ENCODE data around the gene TRAPPC4.
A peak's percentile ranks its signal among the peaks of the same experiment; 100 is the strongest.
"Not testable (repeated sequence)": the region's sequence is repeated elsewhere in the genome, so short reads cannot be mapped to it uniquely, and the experiment has no call there.

Gene TRAPPC4

DNA sequence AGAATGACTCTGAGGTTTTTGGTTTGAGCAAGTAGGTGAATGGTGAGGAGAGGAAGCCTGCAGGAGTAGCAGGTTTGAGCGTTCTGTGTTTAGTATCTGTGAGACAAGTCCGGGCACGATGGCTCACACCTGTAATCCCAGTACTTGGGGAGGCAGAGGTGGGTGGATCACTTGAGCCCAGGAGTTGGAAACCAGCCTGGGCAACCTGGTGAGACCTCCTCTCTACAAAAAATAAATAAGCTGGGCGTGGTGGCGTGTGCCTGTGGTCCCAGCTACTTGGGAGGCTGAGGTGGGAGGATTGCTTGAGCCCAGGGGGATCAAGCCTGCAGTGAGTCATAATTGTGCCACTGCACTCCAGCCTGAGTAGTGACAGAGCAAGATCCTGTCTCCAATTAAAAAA lies 30.3 kb upstream of the TRAPPC4 start:
- no peak overlapping the region for H3K27ac ChIP-seq (ENCODE audit: insufficient read depth, low read depth, low read length, poor library complexity, severe bottlenecking)
- no peaks in the 10 kb centered on the region for H3K9me3 ChIP-seq (ENCODE audit: control insufficient read depth, low read length)
- H3K4me3 ChIP-seq (ENCODE audit: insufficient read depth, low read depth, low read length): no peak overlapping the region
- no peaks in the 10 kb centered on the region for H3K36me3 ChIP-seq (ENCODE audit: control insufficient read depth, insufficient read depth, low read length)
- 91 to 96% methylated on average over 5 of the region's 5 CpGs for WGBS, 2 experiments
- H3K4me1 ChIP-seq (ENCODE audit: control insufficient read depth, insufficient read depth, low read length): no peaks in the 10 kb centered on the region
- no peaks in the 10 kb centered on the region for H3K27me3 ChIP-seq (ENCODE audit: control insufficient read depth, insufficient read depth, low read length, poor library complexity, severe bottlenecking)

DNA sequence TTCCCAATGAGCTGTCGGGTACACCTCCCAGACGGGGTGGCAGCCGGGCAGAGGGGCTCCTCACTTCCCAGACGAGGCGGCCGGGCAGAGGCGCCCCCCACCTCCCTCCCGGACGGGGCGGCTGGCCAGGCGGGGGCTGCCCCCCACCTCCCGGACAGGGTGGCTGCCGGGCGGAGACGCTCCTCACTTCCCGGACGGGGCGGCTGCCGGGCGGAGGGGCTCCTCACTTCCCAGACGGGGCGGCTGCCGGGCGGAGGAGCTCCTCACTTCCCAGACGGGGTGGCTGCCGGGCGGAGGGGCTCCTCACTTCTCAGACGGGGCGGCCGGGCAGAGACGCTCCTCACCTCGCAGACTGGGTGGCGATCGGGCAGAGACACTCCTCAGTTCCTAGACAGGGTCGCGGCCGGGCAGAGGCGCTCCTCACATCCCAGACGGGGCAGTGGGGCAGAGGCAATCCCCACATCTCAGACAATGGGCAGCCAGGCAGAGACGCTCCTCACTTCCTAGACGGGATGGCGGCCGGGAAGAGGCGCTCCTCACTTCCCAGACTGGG lies 27.0 kb upstream of the TRAPPC4 start:
- not testable (repeated sequence) for H3K36me3 ChIP-seq (ENCODE audit: control insufficient read depth, insufficient read depth, low read length); H3K27ac ChIP-seq (ENCODE audit: insufficient read depth, low read depth, low read length, poor library complexity, severe bottlenecking); H3K4me3 ChIP-seq (ENCODE audit: insufficient read depth, low read depth, low read length); H3K27me3 ChIP-seq (ENCODE audit: control insufficient read depth, insufficient read depth, low read length, poor library complexity, severe bottlenecking); H3K4me1 ChIP-seq (ENCODE audit: control insufficient read depth, insufficient read depth, low read length); H3K9me3 ChIP-seq (ENCODE audit: control insufficient read depth, low read length)
- WGBS, 2 experiments: 94 to 95% methylated on average over 42 to 44 of the region's 44 CpGs

DNA sequence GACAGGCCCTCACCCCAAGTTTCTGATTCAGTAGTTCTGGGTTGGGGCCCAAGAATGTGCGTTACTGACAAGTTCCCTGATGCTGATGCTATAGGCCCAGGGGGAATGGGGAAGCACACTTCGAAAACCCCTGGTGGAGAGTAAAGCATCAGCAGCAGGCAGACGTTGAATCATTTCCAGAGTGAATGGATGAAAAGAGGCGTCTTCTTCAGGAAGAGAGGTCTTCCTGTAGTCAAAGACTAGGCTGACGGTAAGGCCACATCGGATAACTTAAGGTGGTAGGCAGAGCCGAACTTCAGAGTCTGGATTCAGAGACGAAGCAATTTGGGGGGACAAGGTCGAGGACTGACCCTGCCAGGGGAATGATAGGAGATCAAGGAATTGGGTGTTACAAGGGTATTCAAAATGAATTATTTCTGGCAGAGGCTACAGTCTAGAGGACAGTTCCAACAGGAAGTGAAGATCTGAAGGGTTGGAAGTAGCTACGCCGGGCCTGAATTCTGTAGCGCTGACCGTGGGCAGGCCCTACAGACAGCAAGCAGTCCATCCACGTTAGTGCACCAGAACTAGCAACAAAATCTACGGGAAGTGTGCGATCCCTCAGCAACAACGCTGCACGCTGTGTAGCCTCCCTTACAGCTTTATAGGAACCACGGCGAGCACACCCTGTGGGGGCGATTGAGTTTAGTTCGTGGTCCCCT lies 21.5 kb upstream of the TRAPPC4 start:
- WGBS, 2 experiments: 29 to 30% methylated on average over 22 of the region's 22 CpGs
- Histone ChIP-seq H3K27ac (ENCODE audit: insufficient read depth, low read depth, low read length, poor library complexity, severe bottlenecking) (no peak overlapping the region), H3K4me3 (ENCODE audit: insufficient read depth, low read depth, low read length) (peak overlapping the region; percentile 99)

DNA sequence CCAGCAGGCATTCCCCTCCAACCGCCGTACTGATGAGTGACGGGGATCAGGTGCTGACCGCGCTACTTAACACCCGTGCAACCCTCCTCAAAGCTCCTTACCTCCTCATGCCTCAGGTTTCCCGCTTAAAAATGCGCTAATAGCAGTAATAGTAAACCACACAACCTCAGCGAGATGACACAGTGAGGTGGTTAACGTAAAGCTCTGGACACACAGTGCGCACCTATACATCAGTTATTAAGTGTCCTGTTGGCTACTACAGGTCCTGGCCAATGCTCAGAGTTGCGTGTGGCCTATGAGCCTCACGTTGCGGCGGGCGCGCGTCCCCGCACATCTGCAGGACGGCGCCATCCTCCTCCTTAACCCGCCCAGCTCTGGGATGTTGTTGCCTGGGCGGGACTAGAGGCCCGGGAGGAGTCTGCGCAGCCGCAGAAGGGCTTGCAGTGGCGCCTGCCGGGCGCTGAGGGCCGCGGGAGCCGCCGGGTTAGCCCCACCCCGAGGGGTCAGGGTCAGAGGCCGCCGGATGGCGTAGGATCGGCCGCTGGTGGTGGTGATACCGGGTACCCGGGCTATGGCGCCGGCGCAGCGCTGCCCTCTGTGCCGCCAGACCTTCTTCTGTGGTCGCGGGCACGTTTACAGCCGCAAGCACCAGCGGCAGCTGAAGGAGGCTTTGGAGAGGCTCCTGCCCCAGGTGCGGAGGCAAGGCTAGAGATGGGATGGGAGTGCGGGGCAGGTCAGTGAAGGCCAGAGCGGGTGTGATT lies 20.8 kb upstream of the TRAPPC4 start, which contains the start of gene CENATAC:
CENATAC (plus strand) TSS at position 512 of the 761 bp plus-strand sequence; CDS start at position 572, 60 bp downstream.
- Histone ChIP-seq H3K27ac (ENCODE audit: insufficient read depth, low read depth, low read length, poor library complexity, severe bottlenecking) (peak within 1 kb of the TSS; percentile 54), H3K27me3 (ENCODE audit: control insufficient read depth, insufficient read depth, low read length, poor library complexity, severe bottlenecking) (no peaks in the 10 kb centered on the region), H3K4me3 (ENCODE audit: insufficient read depth, low read depth, low read length) (peak within 1 kb of the TSS; percentile 99), H3K9me3 (ENCODE audit: control insufficient read depth, low read length) (no peaks in the 10 kb centered on the region), H3K36me3 (ENCODE audit: control insufficient read depth, insufficient read depth, low read length) (peaks cover 8% of the 10 kb centered on the region), H3K4me1 (ENCODE audit: control insufficient read depth, insufficient read depth, low read length) (peaks cover 7% of the 10 kb centered on the region)
- 0 to 1% methylated on average over 54 of the region's 54 CpGs for WGBS, 2 experiments

More for the DNA sequence above, 21.5 kb upstream of the TRAPPC4 start:
- Histone ChIP-seq H3K9me3 (ENCODE audit: control insufficient read depth, low read length) (no peaks in the 10 kb centered on the region), H3K4me1 (ENCODE audit: control insufficient read depth, insufficient read depth, low read length) (peaks cover 7% of the 10 kb centered on the region), H3K27me3 (ENCODE audit: control insufficient read depth, insufficient read depth, low read length, poor library complexity, severe bottlenecking) (no peaks in the 10 kb centered on the region), H3K36me3 (ENCODE audit: control insufficient read depth, insufficient read depth, low read length) (peaks cover 8% of the 10 kb centered on the region)

DNA sequence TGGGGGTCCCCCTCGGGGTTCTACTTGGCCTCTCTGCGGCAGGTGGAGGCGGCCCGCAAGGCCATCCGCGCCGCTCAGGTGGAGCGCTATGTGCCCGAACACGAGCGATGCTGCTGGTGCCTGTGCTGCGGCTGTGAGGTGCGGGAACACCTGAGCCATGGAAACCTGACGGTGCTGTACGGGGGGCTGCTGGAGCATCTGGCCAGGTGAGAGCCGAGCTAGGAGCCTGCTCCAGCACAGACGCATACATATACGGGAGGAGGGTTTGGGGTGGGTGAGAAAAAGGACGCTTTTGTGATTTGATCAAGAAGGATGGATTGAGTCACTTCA lies 20.2 kb upstream of the TRAPPC4 start:
- Histone ChIP-seq H3K4me1 (ENCODE audit: control insufficient read depth, insufficient read depth, low read length) (peaks cover 7% of the 10 kb centered on the region), H3K27ac (ENCODE audit: insufficient read depth, low read depth, low read length, poor library complexity, severe bottlenecking) (peak overlapping the region; percentile 44), H3K4me3 (ENCODE audit: insufficient read depth, low read depth, low read length) (peak overlapping the region; percentile 99), H3K36me3 (ENCODE audit: control insufficient read depth, insufficient read depth, low read length) (peaks cover 8% of the 10 kb centered on the region), H3K27me3 (ENCODE audit: control insufficient read depth, insufficient read depth, low read length, poor library complexity, severe bottlenecking) (no peaks in the 10 kb centered on the region), H3K9me3 (ENCODE audit: control insufficient read depth, low read length) (no peaks in the 10 kb centered on the region)
- WGBS, 2 experiments: 1% methylated on average over 19 of the region's 19 CpGs

DNA sequence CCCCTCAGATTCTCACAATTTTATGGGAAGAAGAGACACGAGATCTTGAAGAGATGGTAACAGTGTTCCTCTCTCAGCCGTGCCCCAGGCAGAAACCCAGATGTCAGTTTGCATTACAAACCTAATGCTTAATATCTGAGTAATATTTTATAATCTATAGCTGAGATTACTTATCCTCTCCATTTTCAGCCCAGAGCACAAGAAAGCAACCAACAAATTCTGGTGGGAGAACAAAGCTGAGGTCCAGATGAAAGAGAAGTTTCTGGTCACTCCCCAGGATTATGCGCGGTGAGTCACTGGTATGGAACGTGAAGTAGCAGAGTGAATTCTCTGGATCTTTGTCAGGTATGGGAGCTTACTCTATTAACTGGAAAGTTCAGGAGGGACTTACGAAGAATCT lies 19.7 kb upstream of the TRAPPC4 start:
- H3K4me1 ChIP-seq (ENCODE audit: control insufficient read depth, insufficient read depth, low read length): peaks cover 7% of the 10 kb centered on the region
- H3K36me3 ChIP-seq (ENCODE audit: control insufficient read depth, insufficient read depth, low read length): peaks cover 4% of the 10 kb centered on the region
- no peaks in the 10 kb centered on the region for H3K27me3 ChIP-seq (ENCODE audit: control insufficient read depth, insufficient read depth, low read length, poor library complexity, severe bottlenecking)
- H3K27ac ChIP-seq (ENCODE audit: insufficient read depth, low read depth, low read length, poor library complexity, severe bottlenecking): peak overlapping the region; percentile 32
- no peaks in the 10 kb centered on the region for H3K9me3 ChIP-seq (ENCODE audit: control insufficient read depth, low read length)
- peak overlapping the region; percentile 99 for H3K4me3 ChIP-seq (ENCODE audit: insufficient read depth, low read depth, low read length)
- WGBS, 2 experiments: 33 to 38% methylated on average over 5 to 6 of the region's 6 CpGs

DNA sequence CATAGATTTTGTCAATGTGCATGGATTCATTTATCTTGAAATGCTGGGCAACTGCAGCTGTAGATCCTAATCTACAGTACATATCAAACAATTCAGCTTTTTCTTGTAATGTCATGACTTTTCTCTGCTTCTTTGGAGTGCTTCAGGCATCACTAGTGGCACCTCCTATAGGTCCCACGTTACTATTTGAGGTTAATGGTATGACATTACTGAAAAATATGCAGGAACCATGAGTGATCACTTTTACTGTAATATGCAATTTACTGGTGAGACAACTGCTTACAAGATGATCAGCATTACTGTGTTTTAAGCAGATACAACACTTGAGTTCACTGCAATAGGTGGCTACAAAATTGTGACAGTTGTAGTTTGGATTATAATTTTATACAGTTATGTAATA lies 17.7 kb upstream of the TRAPPC4 start:
- Histone ChIP-seq H3K4me3 (ENCODE audit: insufficient read depth, low read depth, low read length) (no peak overlapping the region), H3K36me3 (ENCODE audit: control insufficient read depth, insufficient read depth, low read length) (peaks cover 4% of the 10 kb centered on the region), H3K9me3 (ENCODE audit: control insufficient read depth, low read length) (no peaks in the 10 kb centered on the region), H3K4me1 (ENCODE audit: control insufficient read depth, insufficient read depth, low read length) (peaks cover 7% of the 10 kb centered on the region), H3K27me3 (ENCODE audit: control insufficient read depth, insufficient read depth, low read length, poor library complexity, severe bottlenecking) (no peaks in the 10 kb centered on the region), H3K27ac (ENCODE audit: insufficient read depth, low read depth, low read length, poor library complexity, severe bottlenecking) (no peak overlapping the region)
- WGBS, 2 experiments: 94 to 100% methylated on average over 1 of the region's 1 CpG

DNA sequence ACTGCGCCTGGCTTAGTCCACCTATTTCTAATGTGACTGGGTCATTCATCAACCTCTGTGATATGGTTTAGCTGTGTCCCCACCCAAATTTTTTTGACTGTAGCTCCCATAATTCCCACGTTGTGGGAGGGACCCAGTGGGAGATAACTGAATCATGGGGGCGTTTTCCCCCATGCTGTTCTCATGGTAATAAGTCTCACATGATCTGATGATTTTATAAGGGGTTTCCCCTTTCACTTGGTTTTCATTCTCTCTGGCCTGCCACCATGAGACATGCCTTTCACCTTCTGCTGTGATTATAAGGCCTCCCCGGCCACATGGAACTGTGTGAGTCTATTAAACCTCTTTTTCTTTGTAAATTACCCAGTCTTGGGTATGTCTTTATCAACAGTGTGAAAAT lies 11.9 kb upstream of the TRAPPC4 start:
- Histone ChIP-seq H3K4me3 (ENCODE audit: insufficient read depth, low read depth, low read length) (no peak overlapping the region), H3K27ac (ENCODE audit: insufficient read depth, low read depth, low read length, poor library complexity, severe bottlenecking) (no peak overlapping the region), H3K27me3 (ENCODE audit: control insufficient read depth, insufficient read depth, low read length, poor library complexity, severe bottlenecking) (no peaks in the 10 kb centered on the region), H3K36me3 (ENCODE audit: control insufficient read depth, insufficient read depth, low read length) (peaks cover 14% of the 10 kb centered on the region), H3K4me1 (ENCODE audit: control insufficient read depth, insufficient read depth, low read length) (no peaks in the 10 kb centered on the region), H3K9me3 (ENCODE audit: control insufficient read depth, low read length) (no peaks in the 10 kb centered on the region)
- WGBS, 2 experiments: 95 to 98% methylated on average over 4 of the region's 4 CpGs

DNA sequence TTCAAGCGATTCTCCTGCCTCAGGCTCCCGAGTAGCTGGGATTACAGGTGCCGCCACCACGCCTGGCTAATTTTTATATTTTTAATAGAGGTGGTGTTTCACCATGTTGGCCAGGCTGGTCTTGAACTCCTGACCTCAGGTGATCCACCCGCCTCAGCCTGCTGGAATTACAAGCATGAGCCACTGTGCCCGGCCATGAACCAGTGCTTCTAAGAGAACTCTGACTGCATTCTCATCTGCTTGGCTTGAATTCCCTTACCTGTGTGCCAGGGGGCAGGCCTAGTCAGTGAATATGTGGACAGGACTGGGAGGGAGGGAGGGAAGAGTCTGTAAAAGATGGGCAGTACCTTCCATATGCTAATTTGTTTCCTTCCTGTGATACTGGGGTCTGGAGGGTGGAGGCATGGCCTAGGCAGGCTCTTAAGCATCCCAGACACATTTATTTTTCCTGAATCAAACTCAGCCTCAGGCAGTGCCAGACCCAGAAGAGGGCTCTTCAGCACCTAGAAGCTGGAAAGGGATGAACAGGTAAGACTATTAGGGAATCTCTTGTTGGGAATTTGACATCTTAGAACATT lies 7.0 kb upstream of the TRAPPC4 start:
- no peaks in the 10 kb centered on the region for H3K9me3 ChIP-seq (ENCODE audit: control insufficient read depth, low read length)
- peaks cover 3% of the 10 kb centered on the region for H3K4me1 ChIP-seq (ENCODE audit: control insufficient read depth, insufficient read depth, low read length)
- H3K27me3 ChIP-seq (ENCODE audit: control insufficient read depth, insufficient read depth, low read length, poor library complexity, severe bottlenecking): no peaks in the 10 kb centered on the region
- H3K36me3 ChIP-seq (ENCODE audit: control insufficient read depth, insufficient read depth, low read length): peaks cover 44% of the 10 kb centered on the region
- H3K4me3 ChIP-seq (ENCODE audit: insufficient read depth, low read depth, low read length): no peak overlapping the region
- no peak overlapping the region for H3K27ac ChIP-seq (ENCODE audit: insufficient read depth, low read depth, low read length, poor library complexity, severe bottlenecking)
- 95 to 96% methylated on average over 6 of the region's 6 CpGs for WGBS, 2 experiments

DNA sequence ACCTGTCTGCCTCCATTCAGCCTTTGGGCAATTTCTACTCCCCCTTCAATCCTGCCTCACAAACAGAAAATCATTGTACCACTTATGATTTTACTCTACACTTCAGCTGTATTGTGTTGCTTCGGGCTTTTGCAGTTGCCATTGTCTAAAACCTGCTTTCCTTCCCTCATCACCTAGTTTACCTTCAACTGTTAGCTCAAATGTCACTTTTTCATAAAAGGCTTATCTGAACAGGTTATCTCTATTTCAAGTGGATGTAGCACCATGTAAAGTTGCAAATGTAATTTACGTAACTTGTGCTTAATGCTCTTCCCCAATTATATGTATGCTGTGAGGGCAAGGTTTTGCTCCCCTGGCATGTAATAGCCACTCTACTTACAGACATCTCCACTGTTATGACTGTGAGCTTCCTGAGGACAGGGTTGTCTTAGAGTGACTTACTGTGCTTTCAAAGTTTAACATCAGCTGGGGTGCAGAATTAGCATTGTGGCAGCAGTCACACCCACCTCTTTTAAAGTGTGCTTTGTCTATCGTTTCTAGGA lies 5.9 kb upstream of the TRAPPC4 start:
- peaks cover 5% of the 10 kb centered on the region for H3K4me1 ChIP-seq (ENCODE audit: control insufficient read depth, insufficient read depth, low read length)
- no peak overlapping the region for H3K27ac ChIP-seq (ENCODE audit: insufficient read depth, low read depth, low read length, poor library complexity, severe bottlenecking)
- no peak overlapping the region for H3K4me3 ChIP-seq (ENCODE audit: insufficient read depth, low read depth, low read length)
- WGBS, 2 experiments: 93 to 98% methylated on average over 3 of the region's 3 CpGs
- H3K36me3 ChIP-seq (ENCODE audit: control insufficient read depth, insufficient read depth, low read length): peaks cover 42% of the 10 kb centered on the region
- no peaks in the 10 kb centered on the region for H3K9me3 ChIP-seq (ENCODE audit: control insufficient read depth, low read length)
- H3K27me3 ChIP-seq (ENCODE audit: control insufficient read depth, insufficient read depth, low read length, poor library complexity, severe bottlenecking): no peaks in the 10 kb centered on the region
